Thoracic aorta (tissue), 2 donors: ENCODE data around the gene SERAC1. TPM values are rescaled to one million over a fixed set of nuclear protein-coding genes. Genes with fewer than 3 reads are reported as not detected.
A peak's percentile ranks its signal among the peaks of the same experiment; 100 is the strongest.

Source experiments
- ATAC-seq: fragments of 150-250 bp; one replicate; pipeline ENCODE4 v1.8.0; 2017; ENCODE audit warnings: low read depth; ENCODE audit not compliant: insufficient number of reproducible peaks, low FRiP score
- DNase-seq: peaks from one replicate; pipeline ENCODE4 v3.0.0-alpha.2; 2020; ENCODE audit warnings: low spot score
- H3K27ac ChIP-seq, 2 donors: fragments of 200-600 bp; sonication (generic); 1 replicate in 1 of 2; 2 replicates in 1 of 2; pipeline ENCODE4 v1.5.1; 2016; ENCODE audit warnings: mild to moderate bottlenecking in 2 of 2, moderate library complexity in 2 of 2
- H3K27me3 ChIP-seq: fragments of 200-600 bp; sonication (generic); replicated peaks from 2 replicates; pipeline ENCODE4 v1.6.0; 2016; ENCODE audit warnings: mild to moderate bottlenecking; ENCODE audit not compliant: insufficient read depth
- H3K36me3 ChIP-seq: fragments of 200-600 bp; sonication (generic); one replicate; pipeline ENCODE4 v1.5.1; 2016
- H3K4me1 ChIP-seq, 2 donors: fragments of 200-600 bp; sonication (generic); 1 replicate in 1 of 2; 2 replicates in 1 of 2; pipeline versions ENCODE4 v1.5.1 to v1.6.0; 2016; ENCODE audit warnings: low read depth in 2 of 2, mild to moderate bottlenecking in 1 of 2; ENCODE audit not compliant: control insufficient read depth in 1 of 2
- H3K4me3 ChIP-seq: fragments of 200-600 bp; sonication (generic); 2 replicates; pipeline ENCODE4 v1.5.1; 2016; ENCODE audit warnings: mild to moderate bottlenecking
- H3K9me3 ChIP-seq: fragments of 200-600 bp; sonication (generic); 2 replicates; pipeline ENCODE4 v1.5.1; 2016
- CTCF ChIP-seq: fragments of 200-600 bp; sonication (generic); IDR thresholded peaks from one replicate; pipeline ENCODE4 v1.5.1; 2019; ENCODE audit warnings: antibody characterized with exemption
- total RNA-seq, 2 donors: library from RNA; depleted of rRNA; stranded (reverse); fragments of >200 nt; gene quantifications; one replicate each; pipeline versions ENCODE4 v1.1.0 to v1.2.3, GENCODE V29; 2016

SERAC1 gene
- total RNA-seq, 2 donors from 2014 or later: 16.5 to 21.8 TPM

GRCh38 chr6:158092806-158093205 lies 75.3 kb downstream of the SERAC1 start:
- no peak for TF ChIP-seq CTCF
- Histone ChIP-seq H3K4me1 (no peaks in the 10 kb centered on the region), H3K9me3 (no peaks in the 10 kb centered on the region), H3K4me3 (no peak overlapping the region), H3K27ac (no peak overlapping the region), H3K36me3 (peaks cover 33% of the 10 kb centered on the region), H3K27me3 (no peaks in the 10 kb centered on the region)
- ATAC-seq (no peak), DNase-seq (no peak)

- no peak for DNase-seq
- no peaks in the 10 kb centered on the region for H3K9me3 ChIP-seq
- TF ChIP-seq CTCF: no peak
- H3K4me1 ChIP-seq: peaks cover 6 to 19% of the 10 kb centered on the region in 2 donors
- peak overlapping the region; percentile 55 for H3K4me3 ChIP-seq
- ATAC-seq: no peak
- peak overlapping the region; percentile 82 to 83 for H3K27ac ChIP-seq
- peaks cover 16% of the 10 kb centered on the region for H3K36me3 ChIP-seq
- H3K27me3 ChIP-seq: no peaks in the 10 kb centered on the region
Observed at GRCh38 chr6:158087224-158087867, 80.7 kb downstream of the SERAC1 start.

GRCh38 chr6:158086504-158087223 lies 81.4 kb downstream of the SERAC1 start:
- Histone ChIP-seq H3K4me3 (peak overlapping the region; percentile 55), H3K4me1 (peaks cover 6 to 19% of the 10 kb centered on the region in 2 donors), H3K9me3 (no peaks in the 10 kb centered on the region), H3K36me3 (peaks cover 19% of the 10 kb centered on the region), H3K27me3 (no peaks in the 10 kb centered on the region), H3K27ac (peak overlapping the region; percentile 82 to 83)
- ATAC-seq (peak; percentile 58), DNase-seq (no peak)
- no peak for TF ChIP-seq CTCF

- H3K36me3 ChIP-seq: peaks cover 22% of the 10 kb centered on the region
- H3K4me1 ChIP-seq: peaks cover 6 to 19% of the 10 kb centered on the region in 2 donors
- H3K27me3 ChIP-seq: no peaks in the 10 kb centered on the region
- H3K9me3 ChIP-seq: no peaks in the 10 kb centered on the region
- TF ChIP-seq CTCF: no peak
- ATAC-seq: no peak
- DNase-seq: no peak
- no peak overlapping the region for H3K4me3 ChIP-seq
- peak overlapping the region; percentile 82 to 83 for H3K27ac ChIP-seq
Observed at GRCh38 chr6:158086054-158086503, 82.0 kb downstream of the SERAC1 start.

- Histone ChIP-seq H3K4me1 (peaks cover 6 to 19% of the 10 kb centered on the region in 2 donors), H3K9me3 (no peaks in the 10 kb centered on the region), H3K36me3 (peaks cover 27% of the 10 kb centered on the region), H3K27me3 (no peaks in the 10 kb centered on the region), H3K27ac (no peak overlapping the region), H3K4me3 (no peak overlapping the region)
- no peak for ATAC-seq
- no peak for DNase-seq
- TF ChIP-seq CTCF: no peak
Observed at GRCh38 chr6:158085261-158086053, 82.6 kb downstream of the SERAC1 start.
